ENCODE measurements around the gene CELF5.

Gene CELF5

GRCh38 chr19:3248728-3249326 is 24.4 kb downstream of the CELF5 start:
- peak; percentile 31 to 54 for DNase-seq

GRCh38 chr19:3249408-3249807 is 24.9 kb downstream of the CELF5 start:
- DNase-seq: peak in 1 of 2 experiments; percentile 52

- DNase-seq: peak in 1 of 2 experiments; percentile 19
These were observed 26.2 kb downstream of the CELF5 start for GRCh38 chr19:3250675-3251074.

- DNase-seq: no peak
These were observed 26.8 kb downstream of the CELF5 start for GRCh38 chr19:3251229-3251628.

- DNase-seq: no peak
These were observed 28.2 kb downstream of the CELF5 start for GRCh38 chr19:3252650-3253049.

GRCh38 chr19:3253270-3253669 is 28.8 kb downstream of the CELF5 start:
- peak in 1 of 2 experiments; percentile 22 for DNase-seq

GRCh38 chr19:3254520-3254919 is 30.1 kb downstream of the CELF5 start:
- DNase-seq: no peak

- no peak for DNase-seq
These were observed 32.6 kb downstream of the CELF5 start for GRCh38 chr19:3257071-3257470.

GRCh38 chr19:3262362-3262761 is 37.9 kb downstream of the CELF5 start:
- no peak for DNase-seq

GRCh38 chr19:3263866-3264265 is 39.4 kb downstream of the CELF5 start:
- no peak for DNase-seq

GRCh38 chr19:3265432-3265831 is 41.0 kb downstream of the CELF5 start:
- DNase-seq: no peak

GRCh38 chr19:3266092-3266693 is 41.7 kb downstream of the CELF5 start:
- DNase-seq: no peak

GRCh38 chr19:3266792-3267514 is 42.5 kb downstream of the CELF5 start:
- peak; percentile 47 to 64 for DNase-seq

- DNase-seq: no peak
These were observed 43.9 kb downstream of the CELF5 start for GRCh38 chr19:3268326-3268725.

GRCh38 chr19:3268763-3269162 is 44.3 kb downstream of the CELF5 start:
- no peak for DNase-seq

- peak; percentile 89 to 94 for DNase-seq
These were observed 45.6 kb downstream of the CELF5 start for GRCh38 chr19:3269916-3270671.

GRCh38 chr19:3270902-3271301 is 46.4 kb downstream of the CELF5 start:
- peak; percentile 97 to 99 for DNase-seq

- DNase-seq: no peak
These were observed 48.0 kb downstream of the CELF5 start for GRCh38 chr19:3272401-3272931.

GRCh38 chr19:3272952-3273351 is 48.5 kb downstream of the CELF5 start:
- no peak for DNase-seq

GRCh38 chr19:3274245-3274941 is 49.9 kb downstream of the CELF5 start:
- no peak for DNase-seq

GRCh38 chr19:3274942-3275582 is 50.6 kb downstream of the CELF5 start:
- DNase-seq: peak; percentile 88 to 90

Measured in NCI-H524 (cell line).